GM12878 (cell line): ENCODE data around the gene GRK2. TPM values are rescaled to one million over a fixed set of nuclear protein-coding genes. Genes with fewer than 3 reads are reported as not detected.

ENCODE experiments used
- BMI1 ChIP-seq: fragments of 450-650 bp; IDR thresholded peaks from 2 replicates; pipeline ENCODE4 v1.6.1; 2016; ENCODE audit warnings: mild to moderate bottlenecking, moderate library complexity, borderline replicate concordance
- CUX1 ChIP-seq: IDR thresholded peaks from 2 replicates; pipeline ENCODE4 v1.6.1; 2012; ENCODE audit warnings: improper control_type of control experiment, low read depth, low read length; ENCODE audit not compliant: insufficient replicate concordance
- PML ChIP-seq: IDR thresholded peaks from 2 replicates; pipeline ENCODE4 v1.6.1; 2012; ENCODE audit warnings: low read length, inconsistent platforms
- TCF3 ChIP-seq: IDR thresholded peaks from 2 replicates; pipeline ENCODE4 v1.6.1; 2012; ENCODE audit warnings: low read depth, mild to moderate bottlenecking, low read length, borderline replicate concordance; ENCODE audit not compliant: insufficient read depth
- polyA plus RNA-seq, 11 experiments: library from polyadenylated mRNA; depleted of rRNA in 4 of 11; unstranded in 6 of 11; stranded (reverse) in 5 of 11; fragments of >200 nt; fragmentation: Nextera tagmentation in 4 of 11; fragmentation: Illumina TruSeq in 1 of 11; extraction: Ambion mirVana in 4 of 11; extraction: Trizol in 1 of 11; gene quantifications; 1 replicate in 1 of 11; 2 replicates in 10 of 11; pipeline versions ENCODE4 v1.2.1 to v1.2.3, GENCODE V29; 2011 to 2016; ENCODE audit warnings: inconsistent platforms in 2 of 11, missing spikeins in 2 of 11, low read depth in 1 of 11
- total RNA-seq, 4 experiments: library from RNA; depleted of rRNA in 3 of 4; stranded (reverse); fragments of >200 nt in 3 of 4; fragmentation: Illumina TruSeq in 1 of 4; extraction: Trizol in 1 of 4; gene quantifications; 2 replicates each; pipeline versions ENCODE4 v1.2.1 to v1.2.3, GENCODE V29; 2013 to 2021
- TF ChIP-seq, protein P1 (sequence below): IDR thresholded peaks from 2 replicates; pipeline ENCODE4 v1.6.1; 2012; ENCODE audit warnings: mild to moderate bottlenecking, low read depth, low read length

GRK2 gene
- total and polyA plus RNA-seq, 10 of the 15 experiments (the other 5 are each of a cell fraction or from before 2014, with no cell fraction given) = 1.0 to 160 (median 66.1) TPM

- TF ChIP-seq CUX1 (no peak), PML (no peak), TCF3 (no peak), BMI1 (no peak)
- TF ChIP-seq, protein P1, sequence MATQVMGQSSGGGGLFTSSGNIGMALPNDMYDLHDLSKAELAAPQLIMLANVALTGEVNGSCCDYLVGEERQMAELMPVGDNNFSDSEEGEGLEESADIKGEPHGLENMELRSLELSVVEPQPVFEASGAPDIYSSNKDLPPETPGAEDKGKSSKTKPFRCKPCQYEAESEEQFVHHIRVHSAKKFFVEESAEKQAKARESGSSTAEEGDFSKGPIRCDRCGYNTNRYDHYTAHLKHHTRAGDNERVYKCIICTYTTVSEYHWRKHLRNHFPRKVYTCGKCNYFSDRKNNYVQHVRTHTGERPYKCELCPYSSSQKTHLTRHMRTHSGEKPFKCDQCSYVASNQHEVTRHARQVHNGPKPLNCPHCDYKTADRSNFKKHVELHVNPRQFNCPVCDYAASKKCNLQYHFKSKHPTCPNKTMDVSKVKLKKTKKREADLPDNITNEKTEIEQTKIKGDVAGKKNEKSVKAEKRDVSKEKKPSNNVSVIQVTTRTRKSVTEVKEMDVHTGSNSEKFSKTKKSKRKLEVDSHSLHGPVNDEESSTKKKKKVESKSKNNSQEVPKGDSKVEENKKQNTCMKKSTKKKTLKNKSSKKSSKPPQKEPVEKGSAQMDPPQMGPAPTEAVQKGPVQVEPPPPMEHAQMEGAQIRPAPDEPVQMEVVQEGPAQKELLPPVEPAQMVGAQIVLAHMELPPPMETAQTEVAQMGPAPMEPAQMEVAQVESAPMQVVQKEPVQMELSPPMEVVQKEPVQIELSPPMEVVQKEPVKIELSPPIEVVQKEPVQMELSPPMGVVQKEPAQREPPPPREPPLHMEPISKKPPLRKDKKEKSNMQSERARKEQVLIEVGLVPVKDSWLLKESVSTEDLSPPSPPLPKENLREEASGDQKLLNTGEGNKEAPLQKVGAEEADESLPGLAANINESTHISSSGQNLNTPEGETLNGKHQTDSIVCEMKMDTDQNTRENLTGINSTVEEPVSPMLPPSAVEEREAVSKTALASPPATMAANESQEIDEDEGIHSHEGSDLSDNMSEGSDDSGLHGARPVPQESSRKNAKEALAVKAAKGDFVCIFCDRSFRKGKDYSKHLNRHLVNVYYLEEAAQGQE = no peak
- TF ChIP-seq, all 136 proteins: peak for 0
Measured at GRCh38 chr11:67301313-67301921, 35.1 kb downstream of the GRK2 start (continued).
